AG04450 (cell line): ENCODE measurements around the gene ZNF488. TPM values are rescaled to one million over a fixed set of nuclear protein-coding genes. Genes with fewer than 3 reads are reported as not detected.

Experiments
- CTCF ChIA-PET: fragments of 300-600, 350-600 bp; formaldehyde crosslinking; extraction: SDS; loops from one replicate; lab custom pipeline; 2022; ENCODE audit warnings: antibody characterized with exemption, inconsistent platforms; lab: Charles Lee
- POLR2A ChIA-PET: fragments of 350-600 bp; formaldehyde crosslinking; extraction: SDS; loops from one replicate; lab custom pipeline; 2021; ENCODE audit warnings: antibody characterized with exemption, inconsistent platforms; lab: Yijun Ruan, JAX
- DNase-seq: peaks from one replicate; pipeline ENCODE4 v3.0.0-alpha.2; 2011; ENCODE audit warnings: low read depth, low spot score
- H3K27ac ChIP-seq: one replicate; pipeline ENCODE4 v1.5.1; 2012; ENCODE audit warnings: low read depth, low read length, control low read depth
- H3K27me3 ChIP-seq: one replicate; pipeline ENCODE4 v1.6.0; 2012; ENCODE audit warnings: low read length; ENCODE audit not compliant: control insufficient read depth, insufficient read depth
- H3K4me3 ChIP-seq: 2 replicates; pipeline ENCODE4 v1.5.1; 2011; ENCODE audit warnings: mild to moderate bottlenecking, low read depth, low read length, control low read depth
- H3K9me3 ChIP-seq: 2 replicates; pipeline ENCODE4 v1.5.1; 2012; ENCODE audit warnings: low read length; ENCODE audit not compliant: control insufficient read depth, insufficient read depth
- polyA plus RNA-seq: library from polyadenylated mRNA; depleted of rRNA; stranded (reverse); fragments of >200 nt; gene quantifications from 2 replicates; pipeline ENCODE4 v1.2.3, GENCODE V29; 2011
- TF ChIP-seq, protein P1 (sequence below): IDR thresholded peaks from 2 replicates; pipeline ENCODE4 v1.5.1; 2011; ENCODE audit warnings: low read depth, low read length, control low read depth, inconsistent platforms

ZNF488 gene
- polyA plus RNA-seq, 1 experiment = 0.16 TPM

- TF ChIP-seq, protein P1, sequence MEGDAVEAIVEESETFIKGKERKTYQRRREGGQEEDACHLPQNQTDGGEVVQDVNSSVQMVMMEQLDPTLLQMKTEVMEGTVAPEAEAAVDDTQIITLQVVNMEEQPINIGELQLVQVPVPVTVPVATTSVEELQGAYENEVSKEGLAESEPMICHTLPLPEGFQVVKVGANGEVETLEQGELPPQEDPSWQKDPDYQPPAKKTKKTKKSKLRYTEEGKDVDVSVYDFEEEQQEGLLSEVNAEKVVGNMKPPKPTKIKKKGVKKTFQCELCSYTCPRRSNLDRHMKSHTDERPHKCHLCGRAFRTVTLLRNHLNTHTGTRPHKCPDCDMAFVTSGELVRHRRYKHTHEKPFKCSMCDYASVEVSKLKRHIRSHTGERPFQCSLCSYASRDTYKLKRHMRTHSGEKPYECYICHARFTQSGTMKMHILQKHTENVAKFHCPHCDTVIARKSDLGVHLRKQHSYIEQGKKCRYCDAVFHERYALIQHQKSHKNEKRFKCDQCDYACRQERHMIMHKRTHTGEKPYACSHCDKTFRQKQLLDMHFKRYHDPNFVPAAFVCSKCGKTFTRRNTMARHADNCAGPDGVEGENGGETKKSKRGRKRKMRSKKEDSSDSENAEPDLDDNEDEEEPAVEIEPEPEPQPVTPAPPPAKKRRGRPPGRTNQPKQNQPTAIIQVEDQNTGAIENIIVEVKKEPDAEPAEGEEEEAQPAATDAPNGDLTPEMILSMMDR = no peak
- Histone ChIP-seq H3K27ac (no peak overlapping the region), H3K9me3 (no peaks in the 10 kb centered on the region), H3K4me3 (no peak overlapping the region), H3K27me3 (peaks cover 24% of the 10 kb centered on the region)
- ChIA-PET CTCF (no interaction called here), POLR2A (no interaction called here)
- DNase-seq = no peak
These were observed 58.5 kb downstream of the ZNF488 start for GRCh38 chr10:47325303-47326291.

DNA sequence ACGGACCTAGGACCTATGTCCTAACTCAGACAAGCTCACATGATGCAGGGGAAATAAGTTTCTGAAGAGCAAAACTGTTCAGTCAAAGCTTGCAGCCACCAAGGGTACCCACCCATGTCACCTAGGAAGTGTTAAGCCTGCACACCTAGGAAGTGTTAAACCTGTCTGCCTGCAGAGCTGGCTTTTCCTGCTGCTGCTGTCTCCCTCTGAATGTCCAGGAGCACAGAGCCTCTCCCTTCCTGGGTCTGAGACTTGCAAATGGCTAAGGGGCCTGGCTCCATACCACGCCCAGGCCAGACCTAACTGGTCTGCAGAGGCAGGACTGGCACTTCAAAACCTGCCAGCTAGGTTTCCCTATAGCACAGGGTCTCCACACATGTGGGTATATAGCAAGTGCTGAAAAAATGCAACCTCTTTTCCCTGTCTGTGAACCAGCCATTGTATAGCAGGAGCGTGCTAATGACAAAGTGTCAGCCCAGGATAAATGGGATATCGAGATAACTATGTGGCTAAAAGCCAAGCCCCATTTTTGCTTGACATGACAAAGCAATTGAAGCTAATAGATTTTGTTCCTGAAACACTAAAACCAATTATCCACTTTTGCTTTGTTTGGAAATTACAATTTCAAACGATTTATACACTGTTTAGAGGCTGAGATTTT is 60.3 kb downstream of the ZNF488 start:
- Histone ChIP-seq H3K27me3 (peaks cover 33% of the 10 kb centered on the region), H3K27ac (no peak overlapping the region), H3K9me3 (no peaks in the 10 kb centered on the region), H3K4me3 (no peak overlapping the region)
- no peak for DNase-seq
- CTCF ChIA-PET = interaction anchor here (0.9 to 1.5 kb wide), 4 partner anchors 12 to 329 kb away, joined by 3 to 7 read pairs (median 4); no protein-coding TSS in a partner anchor
- TF ChIP-seq, protein P1 = no peak
- POLR2A ChIA-PET = no interaction called here

GRCh38 chr10:47323087-47323486 is 61.0 kb downstream of the ZNF488 start:
- Histone ChIP-seq H3K27ac (no peak overlapping the region), H3K9me3 (no peaks in the 10 kb centered on the region), H3K4me3 (no peak overlapping the region), H3K27me3 (peaks cover 33% of the 10 kb centered on the region)
- TF ChIP-seq, protein P1 = no peak
- ChIA-PET POLR2A (no interaction called here), CTCF (interaction anchor here (0.9 to 1.5 kb wide), 3 partner anchors 11 to 328 kb away, joined by 3 to 7 read pairs (median 4); no protein-coding TSS in a partner anchor)
- DNase-seq = no peak

- TF ChIP-seq, protein P1 = no peak
- POLR2A ChIA-PET = no interaction called here
These were observed 61.6 kb downstream of the ZNF488 start, which contains the start of gene GDF2 for GRCh38 chr10:47322300-47323061. Gene GDF2, plus strand, starts transcription at chr10:47322454. Its CDS starts 215 bp downstream, at chr10:47322669.

More at GRCh38 chr10:47322300-47323061, 61.6 kb downstream of the ZNF488 start, which contains the start of gene GDF2:
- CTCF ChIA-PET = interaction anchor here (0.9 to 1.2 kb wide), 2 partner anchors 11 to 328 kb away, joined by 3 to 4 read pairs; no protein-coding TSS in a partner anchor
- Histone ChIP-seq H3K27me3 (peaks cover 35% of the 10 kb centered on the region), H3K4me3 (no peak within 1 kb of the TSS), H3K27ac (no peak within 1 kb of the TSS), H3K9me3 (no peaks in the 10 kb centered on the region)
- DNase-seq = no peak
